Stimulated activated CD4-positive, alpha-beta T cell treated with anti-CD3 and anti-CD28 coated beads, Interleukin-2, amount 100 ng/mL, for 4 hours (primary cell): ENCODE measurements around the gene SRF.
"Not testable (repeated sequence)": the region's sequence is repeated elsewhere in the genome, so short reads cannot be mapped to it uniquely, and the experiment has no call there.

ENCODE experiments used
- DNase-seq: peaks from one replicate; pipeline ENCODE4 v3.0.0-alpha.2; 2020; ENCODE audit warnings: low read depth

The SRF gene

GRCh38 chr6:43170931-43171706, at the start of gene SRF:
TSS of gene SRF (plus strand) at chr6:43171269. CDS start at chr6:43171657, 388 bp downstream.
- peak; percentile 99 for DNase-seq

GRCh38 chr6:43122146-43122545, 48.9 kb upstream of the SRF start:
- DNase-seq = no peak

- DNase-seq = no peak
Measured at GRCh38 chr6:43123461-43124314, 47.4 kb upstream of the SRF start.

- no peak for DNase-seq
Measured at GRCh38 chr6:43124481-43124880, 46.6 kb upstream of the SRF start.

- DNase-seq = no peak
Measured at GRCh38 chr6:43125119-43125518, 46.0 kb upstream of the SRF start.

GRCh38 chr6:43125555-43125954, 45.5 kb upstream of the SRF start:
- no peak for DNase-seq

GRCh38 chr6:43127180-43127579, 43.9 kb upstream of the SRF start:
- no peak for DNase-seq

- DNase-seq = no peak
Measured at GRCh38 chr6:43127877-43128276, 43.2 kb upstream of the SRF start.

GRCh38 chr6:43128926-43129325, 42.1 kb upstream of the SRF start:
- DNase-seq = no peak

- DNase-seq = peak; percentile 2
Measured at GRCh38 chr6:43129434-43130194, 41.5 kb upstream of the SRF start.

- DNase-seq = no peak
Measured at GRCh38 chr6:43130429-43130828, 40.6 kb upstream of the SRF start.

- DNase-seq = not testable (repeated sequence)
Measured at GRCh38 chr6:43131379-43131778, 39.7 kb upstream of the SRF start.

GRCh38 chr6:43138267-43138666, 32.8 kb upstream of the SRF start:
- DNase-seq = no peak

GRCh38 chr6:43139973-43140372, 31.1 kb upstream of the SRF start:
- not testable (repeated sequence) for DNase-seq

- DNase-seq = no peak
Measured at GRCh38 chr6:43141644-43142043, 29.4 kb upstream of the SRF start.

GRCh38 chr6:43142101-43142500, 29.0 kb upstream of the SRF start:
- no peak for DNase-seq

- DNase-seq = peak; percentile 44
Measured at GRCh38 chr6:43143235-43144128, 27.6 kb upstream of the SRF start.

- DNase-seq = no peak
Measured at GRCh38 chr6:43144879-43145278, 26.2 kb upstream of the SRF start.

- no peak for DNase-seq
Measured at GRCh38 chr6:43146261-43146660, 24.8 kb upstream of the SRF start.

GRCh38 chr6:43146709-43147688, 24.1 kb upstream of the SRF start:
- no peak for DNase-seq
